ENCODE results near the gene KLHL22. TPM values are rescaled to one million over a fixed set of nuclear protein-coding genes. Genes with fewer than 3 reads are reported as not detected.
A peak's percentile ranks its signal among the peaks of the same experiment; 100 is the strongest.

Gene KLHL22
- total and polyA plus RNA-seq, 2 donors (not counting 3 experiments of a cell fraction or from before 2014, with no cell fraction given) = 24.2 to 33.6 TPM

GRCh38 chr22:20438427-20438677, 57.2 kb downstream of the KLHL22 start:
- TF ChIP-seq POLR2A (IDR thresholded peaks at IDR 0.05; ENCODE audit: low read depth, low read length) (no peak), MYC (IDR thresholded peaks at IDR 0.05; ENCODE audit: low read depth, low read length) (no peak), GATA2 (IDR thresholded peaks at IDR 0.05; ENCODE audit: insufficient read depth, insufficient read length, low read depth, low read length) (no peak), POLR2AphosphoS5 (IDR thresholded peaks at IDR 0.05; ENCODE audit: insufficient read depth, low read depth, low read length) (no peak), CTCF (IDR thresholded peaks at IDR 0.05; ENCODE audit: extremely low read depth in 1 of 2, insufficient read depth in 1 of 2, low read depth in 1 of 2, low read length in 2 of 2) (no peak), FOS (IDR thresholded peaks at IDR 0.05; ENCODE audit: borderline replicate concordance, insufficient read depth, low read length) (no peak), JUN (IDR thresholded peaks at IDR 0.05; ENCODE audit: borderline replicate concordance, insufficient read depth, insufficient read length, low read depth) (no peak), MAX (IDR thresholded peaks at IDR 0.05; ENCODE audit: insufficient read depth, insufficient read length) (no peak), EZH2 (IDR thresholded peaks at IDR 0.05; ENCODE audit: borderline replicate concordance, low read depth, low read length, severe bottlenecking) (no peak)
- Histone ChIP-seq H3K36me3 (ENCODE audit: control insufficient read depth in 2 of 2, extremely low read depth in 1 of 2, insufficient read depth in 2 of 2, low read length in 2 of 2) (peaks cover 0 to 2% of the 10 kb centered on the region in 2 experiments), H3K79me2 (ENCODE audit: control insufficient read depth, insufficient read depth, low read length) (peaks cover 14% of the 10 kb centered on the region), H4K20me1 (replicated peaks; ENCODE audit: control insufficient read depth, extremely low read depth, insufficient read depth, low read length) (no peaks in the 10 kb centered on the region), H3K4me3 (replicated peaks in 1 of 3; ENCODE audit: insufficient read depth in 1 of 3, low read depth in 1 of 3, low read length in 3 of 3) (peak overlapping the region in 2 of 3 experiments; percentile 3 to 75), H3K9me3 (replicated peaks; ENCODE audit: control insufficient read depth, insufficient read depth, low read length) (no peaks in the 10 kb centered on the region), H3K4me2 (ENCODE audit: insufficient read depth, low read length) (no peak overlapping the region), H3K27ac (ENCODE audit: insufficient read depth, low read depth, low read length) (no peak overlapping the region), H2AFZ (ENCODE audit: low read depth, low read length) (peak overlapping the region; percentile 78), H3K27me3 (ENCODE audit: control insufficient read depth in 2 of 2, insufficient read depth in 2 of 2, low read length in 2 of 2) (no peaks in the 10 kb centered on the region), H3K9ac (replicated peaks; ENCODE audit: extremely low read depth, insufficient read depth, low read length) (no peak overlapping the region), H3K9me1 (replicated peaks; ENCODE audit: control insufficient read depth, extremely low read depth, insufficient read depth, low read length) (no peaks in the 10 kb centered on the region), H3K4me1 (ENCODE audit: control insufficient read depth, extremely low read depth, insufficient read depth, low read length) (peaks cover 11% of the 10 kb centered on the region)
- BruUV-seq (replicated peaks) = no TSS peak
- ChIA-PET CTCF (interaction anchor here (1.6 to 2.9 kb wide), 3 partner anchors 10 to 20 kb away, joined by 6 to 18 read pairs (median 9); no protein-coding TSS in a partner anchor), POLR2A (no interaction called here)
- intact Hi-C loops (cut with micrococcal nuclease) = loop anchor here (5.0 kb wide), 1 partner anchor 59 kb away; the partner anchor contains the start of gene KLHL22
- DNase-seq (ENCODE audit: low read depth, low spot score) = no peak
- no peak for FAIRE-seq
- dilution Hi-C loops (cut with MboI; ENCODE audit: extremely low pct_ligation_motif_present, low sequenced_read_pairs) = no loop called here

Data from endothelial cell of umbilical vein (primary cell).